ENCODE results near the gene S1PR3. TPM values are rescaled to one million over a fixed set of nuclear protein-coding genes. Genes with fewer than 3 reads are reported as not detected.

S1PR3 gene
- polyA plus RNA-seq, 4 donors: 0.22 to 6.1 (median 3.3) TPM

DNA sequence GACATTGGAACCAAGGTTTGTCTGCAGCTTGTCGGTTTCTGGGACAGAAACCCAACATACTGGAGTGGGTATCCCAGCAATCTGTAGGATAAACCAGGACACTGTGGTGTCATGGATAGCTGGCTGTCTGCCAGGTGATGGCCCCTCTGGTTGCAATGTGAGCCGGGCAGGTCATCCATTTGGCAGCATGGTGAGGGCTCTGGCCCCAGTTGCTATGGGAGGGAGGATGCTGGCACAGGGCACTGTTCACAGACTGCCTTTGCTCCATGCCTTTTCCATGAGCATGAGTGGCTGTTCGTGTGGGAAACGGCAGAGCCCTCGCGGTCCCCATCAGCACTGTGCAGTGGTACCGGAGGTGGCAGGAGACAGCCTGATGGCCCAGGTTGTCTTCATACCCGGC is 6.4 kb downstream of the S1PR3 start:
- H3K27ac ChIP-seq (ENCODE audit: low read depth in 1 of 3, low read length in 2 of 3): no peak overlapping the region
- H3K4me1 ChIP-seq (ENCODE audit: control insufficient read depth in 3 of 3, insufficient read depth in 2 of 3, low read depth in 1 of 3, low read length in 2 of 3): peaks cover 0 to 6% (median 0%) of the 10 kb centered on the region in 3 donors
- DNase-seq (no peak), FAIRE-seq (no peak)
- no peak overlapping the region for H3K4me3 ChIP-seq (ENCODE audit: low read depth in 1 of 3, low read length in 3 of 3)
- no peaks in the 10 kb centered on the region for H3K9me3 ChIP-seq (ENCODE audit: control insufficient read depth in 2 of 2, insufficient read depth in 1 of 2, low read depth in 1 of 2, low read length in 1 of 2)
- H3K36me3 ChIP-seq (ENCODE audit: control insufficient read depth in 3 of 3, insufficient read depth in 2 of 3, low read depth in 1 of 3, low read length in 3 of 3): peaks cover 0 to 19% (median 0%) of the 10 kb centered on the region in 3 donors
- WGBS, 3 donors: 83 to 92% (median 83%) methylated on average over 8 of the region's 8 CpGs
- peaks cover 0 to under 1% (median 0%) of the 10 kb centered on the region in 3 donors for H3K27me3 ChIP-seq (ENCODE audit: control insufficient read depth in 3 of 3, insufficient read depth in 3 of 3, low read length in 3 of 3)

DNA sequence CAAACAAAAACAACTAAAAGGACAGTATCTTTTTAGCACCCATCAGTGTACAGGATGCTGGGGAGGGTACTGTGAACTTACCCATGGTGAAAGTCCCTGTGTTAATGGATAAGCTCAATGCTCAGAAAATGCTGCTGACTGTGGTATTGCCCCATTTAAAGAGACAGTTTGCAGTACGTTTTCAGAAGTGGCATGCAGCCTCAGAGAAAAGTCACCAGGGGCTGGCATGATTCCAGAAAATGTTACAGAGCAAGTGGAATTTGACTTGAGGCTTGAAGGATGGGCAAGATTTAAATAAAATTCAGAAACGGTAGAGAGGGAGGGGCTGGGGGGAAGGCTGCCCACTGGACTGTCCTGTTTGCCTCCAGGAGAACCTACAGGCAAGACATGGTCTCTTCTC is 7.2 kb downstream of the S1PR3 start:
- WGBS, 3 donors: 0 to 15% (median 5%) methylated on average over 2 of the region's 2 CpGs
- no peaks in the 10 kb centered on the region for H3K9me3 ChIP-seq (ENCODE audit: control insufficient read depth in 2 of 2, insufficient read depth in 1 of 2, low read depth in 1 of 2, low read length in 1 of 2)
- no peaks in the 10 kb centered on the region for H3K27me3 ChIP-seq (ENCODE audit: control insufficient read depth in 3 of 3, insufficient read depth in 3 of 3, low read length in 3 of 3)
- no peak overlapping the region for H3K4me3 ChIP-seq (ENCODE audit: low read depth in 1 of 3, low read length in 3 of 3)
- FAIRE-seq (no peak), DNase-seq (no peak)
- H3K36me3 ChIP-seq (ENCODE audit: control insufficient read depth in 3 of 3, insufficient read depth in 2 of 3, low read depth in 1 of 3, low read length in 3 of 3): peaks cover 0 to 23% (median 0%) of the 10 kb centered on the region in 3 donors
- H3K4me1 ChIP-seq (ENCODE audit: control insufficient read depth in 3 of 3, insufficient read depth in 2 of 3, low read depth in 1 of 3, low read length in 2 of 3): peaks cover 0 to 6% (median 0%) of the 10 kb centered on the region in 3 donors
- no peak overlapping the region for H3K27ac ChIP-seq (ENCODE audit: low read depth in 1 of 3, low read length in 2 of 3)

DNA sequence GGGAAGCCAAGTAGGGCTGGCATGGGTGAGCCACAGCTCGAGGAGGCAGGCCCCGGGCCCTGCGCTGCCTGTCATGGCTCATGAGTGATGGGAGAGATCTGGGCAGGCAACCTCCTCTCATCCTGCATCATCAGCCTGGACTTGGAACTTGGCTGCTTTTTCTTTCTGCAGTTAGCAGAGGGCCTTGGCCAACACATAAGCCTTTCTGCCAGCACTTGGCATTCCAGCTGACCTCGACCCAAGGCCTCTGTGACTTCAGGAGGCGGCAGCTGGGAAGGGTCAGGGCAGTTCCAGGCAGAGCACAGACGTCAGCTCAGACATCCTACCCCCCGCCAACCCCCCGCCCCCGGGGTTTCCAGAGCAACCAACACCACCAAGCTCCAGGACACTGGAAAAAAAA is 7.6 kb downstream of the S1PR3 start:
- Histone ChIP-seq H3K36me3 (ENCODE audit: control insufficient read depth in 3 of 3, insufficient read depth in 2 of 3, low read depth in 1 of 3, low read length in 3 of 3) (peaks cover 0 to 23% (median 0%) of the 10 kb centered on the region in 3 donors), H3K9me3 (ENCODE audit: control insufficient read depth in 2 of 2, insufficient read depth in 1 of 2, low read depth in 1 of 2, low read length in 1 of 2) (no peaks in the 10 kb centered on the region), H3K27me3 (ENCODE audit: control insufficient read depth in 3 of 3, insufficient read depth in 3 of 3, low read length in 3 of 3) (no peaks in the 10 kb centered on the region), H3K27ac (ENCODE audit: low read depth in 1 of 3, low read length in 2 of 3) (no peak overlapping the region), H3K4me3 (ENCODE audit: low read depth in 1 of 3, low read length in 3 of 3) (no peak overlapping the region), H3K4me1 (ENCODE audit: control insufficient read depth in 3 of 3, insufficient read depth in 2 of 3, low read depth in 1 of 3, low read length in 2 of 3) (peaks cover 0 to 6% (median 0%) of the 10 kb centered on the region in 3 donors)
- no peak for FAIRE-seq
- no peak for DNase-seq
- 59 to 85% (median 75%) methylated on average over 9 of the region's 9 CpGs for WGBS, 3 donors

DNA sequence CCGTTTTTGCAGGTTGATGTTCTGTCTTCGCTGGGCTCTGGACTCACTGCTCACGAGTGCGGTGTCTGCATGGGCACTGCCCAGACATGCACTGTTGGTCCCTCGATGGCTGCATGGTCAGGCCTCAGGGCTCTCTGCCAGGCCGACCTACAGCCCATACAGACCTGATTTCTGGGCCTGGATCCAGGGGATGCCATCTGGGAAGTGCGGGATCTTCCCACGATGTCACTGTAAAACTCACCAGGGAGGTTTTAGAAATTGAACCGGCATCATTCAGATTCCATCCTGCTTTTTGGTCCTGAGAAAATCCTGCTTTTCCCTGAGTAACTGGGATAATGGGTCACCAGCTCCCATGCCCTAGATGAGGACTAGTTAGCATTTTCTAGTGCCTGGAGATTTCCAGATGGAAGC is 9.1 kb downstream of the S1PR3 start:
- Histone ChIP-seq H3K9me3 (ENCODE audit: control insufficient read depth in 2 of 2, insufficient read depth in 1 of 2, low read depth in 1 of 2, low read length in 1 of 2) (no peaks in the 10 kb centered on the region), H3K27me3 (ENCODE audit: control insufficient read depth in 3 of 3, insufficient read depth in 3 of 3, low read length in 3 of 3) (no peaks in the 10 kb centered on the region), H3K27ac (ENCODE audit: low read depth in 1 of 3, low read length in 2 of 3) (no peak overlapping the region), H3K36me3 (ENCODE audit: control insufficient read depth in 3 of 3, insufficient read depth in 2 of 3, low read depth in 1 of 3, low read length in 3 of 3) (peaks cover 0 to 23% (median 0%) of the 10 kb centered on the region in 3 donors), H3K4me1 (ENCODE audit: control insufficient read depth in 3 of 3, insufficient read depth in 2 of 3, low read depth in 1 of 3, low read length in 2 of 3) (peaks cover 0 to 6% (median 0%) of the 10 kb centered on the region in 3 donors), H3K4me3 (ENCODE audit: low read depth in 1 of 3, low read length in 3 of 3) (no peak overlapping the region)
- no peak for FAIRE-seq
- WGBS, 3 donors: 86 to 89% (median 88%) methylated on average over 9 of the region's 9 CpGs
- no peak for DNase-seq

DNA sequence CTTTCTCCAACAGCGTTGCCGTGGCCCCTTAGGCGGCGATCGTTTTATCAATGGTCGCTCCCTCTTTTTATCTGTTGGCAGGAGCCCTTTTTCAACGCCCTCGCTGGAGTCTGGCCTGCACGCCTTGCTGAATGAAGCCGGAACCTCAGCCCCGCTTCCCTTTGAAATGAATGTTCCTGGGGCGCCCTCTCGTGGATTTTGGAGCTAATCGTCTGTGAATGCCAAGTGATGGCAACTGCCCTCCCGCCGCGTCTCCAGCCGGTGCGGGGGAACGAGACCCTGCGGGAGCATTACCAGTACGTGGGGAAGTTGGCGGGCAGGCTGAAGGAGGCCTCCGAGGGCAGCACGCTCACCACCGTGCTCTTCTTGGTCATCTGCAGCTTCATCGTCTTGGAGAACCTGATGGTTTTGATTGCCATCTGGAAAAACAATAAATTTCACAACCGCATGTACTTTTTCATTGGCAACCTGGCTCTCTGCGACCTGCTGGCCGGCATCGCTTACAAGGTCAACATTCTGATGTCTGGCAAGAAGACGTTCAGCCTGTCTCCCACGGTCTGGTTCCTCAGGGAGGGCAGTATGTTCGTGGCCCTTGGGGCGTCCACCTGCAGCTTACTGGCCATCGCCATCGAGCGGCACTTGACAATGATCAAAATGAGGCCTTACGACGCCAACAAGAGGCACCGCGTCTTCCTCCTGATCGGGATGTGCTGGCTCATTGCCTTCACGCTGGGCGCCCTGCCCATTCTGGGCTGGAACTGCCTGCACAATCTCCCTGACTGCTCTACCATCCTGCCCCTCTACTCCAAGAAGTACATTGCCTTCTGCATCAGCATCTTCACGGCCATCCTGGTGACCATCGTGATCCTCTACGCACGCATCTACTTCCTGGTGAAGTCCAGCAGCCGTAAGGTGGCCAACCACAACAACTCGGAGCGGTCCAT is 10.0 kb downstream of the S1PR3 start:
- FAIRE-seq (no peak), DNase-seq (peak; percentile 85 to 87)
- Histone ChIP-seq H3K4me3 (ENCODE audit: low read depth in 1 of 3, low read length in 3 of 3) (no peak overlapping the region), H3K36me3 (ENCODE audit: control insufficient read depth in 3 of 3, insufficient read depth in 2 of 3, low read depth in 1 of 3, low read length in 3 of 3) (peaks cover 0 to 23% (median 0%) of the 10 kb centered on the region in 3 donors), H3K27ac (ENCODE audit: low read depth in 1 of 3, low read length in 2 of 3) (no peak overlapping the region), H3K27me3 (ENCODE audit: control insufficient read depth in 3 of 3, insufficient read depth in 3 of 3, low read length in 3 of 3) (no peaks in the 10 kb centered on the region), H3K9me3 (ENCODE audit: control insufficient read depth in 2 of 2, insufficient read depth in 1 of 2, low read depth in 1 of 2, low read length in 1 of 2) (no peaks in the 10 kb centered on the region), H3K4me1 (ENCODE audit: control insufficient read depth in 3 of 3, insufficient read depth in 2 of 3, low read depth in 1 of 3, low read length in 2 of 3) (peaks cover 0 to 6% (median 0%) of the 10 kb centered on the region in 3 donors)
- 32 to 38% (median 36%) methylated on average over 52 of the region's 52 CpGs for WGBS, 3 donors

DNA sequence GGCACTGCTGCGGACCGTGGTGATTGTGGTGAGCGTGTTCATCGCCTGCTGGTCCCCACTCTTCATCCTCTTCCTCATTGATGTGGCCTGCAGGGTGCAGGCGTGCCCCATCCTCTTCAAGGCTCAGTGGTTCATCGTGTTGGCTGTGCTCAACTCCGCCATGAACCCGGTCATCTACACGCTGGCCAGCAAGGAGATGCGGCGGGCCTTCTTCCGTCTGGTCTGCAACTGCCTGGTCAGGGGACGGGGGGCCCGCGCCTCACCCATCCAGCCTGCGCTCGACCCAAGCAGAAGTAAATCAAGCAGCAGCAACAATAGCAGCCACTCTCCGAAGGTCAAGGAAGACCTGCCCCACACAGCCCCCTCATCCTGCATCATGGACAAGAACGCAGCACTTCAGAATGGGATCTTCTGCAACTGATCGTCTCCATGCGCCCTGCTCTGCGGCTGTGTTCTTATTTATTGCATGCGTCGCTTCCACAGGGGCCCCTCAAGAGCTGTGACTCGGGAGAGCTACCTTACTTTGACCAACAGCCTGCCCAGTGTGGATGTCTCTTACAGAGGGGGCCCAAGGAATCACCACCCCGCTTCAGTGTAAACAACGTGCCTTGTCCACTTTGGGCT is 10.8 kb downstream of the S1PR3 start:
- no peak for FAIRE-seq
- H3K27ac ChIP-seq (ENCODE audit: low read depth in 1 of 3, low read length in 2 of 3): no peak overlapping the region
- WGBS, 3 donors: 93% methylated on average over 27 of the region's 27 CpGs
- no peaks in the 10 kb centered on the region for H3K27me3 ChIP-seq (ENCODE audit: control insufficient read depth in 3 of 3, insufficient read depth in 3 of 3, low read length in 3 of 3)
- H3K9me3 ChIP-seq (ENCODE audit: control insufficient read depth in 2 of 2, insufficient read depth in 1 of 2, low read depth in 1 of 2, low read length in 1 of 2): no peaks in the 10 kb centered on the region
- H3K36me3 ChIP-seq (ENCODE audit: control insufficient read depth in 3 of 3, insufficient read depth in 2 of 3, low read depth in 1 of 3, low read length in 3 of 3): peaks cover 0 to 19% (median 0%) of the 10 kb centered on the region in 3 donors
- H3K4me1 ChIP-seq (ENCODE audit: control insufficient read depth in 3 of 3, insufficient read depth in 2 of 3, low read depth in 1 of 3, low read length in 2 of 3): peaks cover 0 to 6% (median 0%) of the 10 kb centered on the region in 3 donors
- no peak for DNase-seq
- no peak overlapping the region for H3K4me3 ChIP-seq (ENCODE audit: low read depth in 1 of 3, low read length in 3 of 3)

DNA sequence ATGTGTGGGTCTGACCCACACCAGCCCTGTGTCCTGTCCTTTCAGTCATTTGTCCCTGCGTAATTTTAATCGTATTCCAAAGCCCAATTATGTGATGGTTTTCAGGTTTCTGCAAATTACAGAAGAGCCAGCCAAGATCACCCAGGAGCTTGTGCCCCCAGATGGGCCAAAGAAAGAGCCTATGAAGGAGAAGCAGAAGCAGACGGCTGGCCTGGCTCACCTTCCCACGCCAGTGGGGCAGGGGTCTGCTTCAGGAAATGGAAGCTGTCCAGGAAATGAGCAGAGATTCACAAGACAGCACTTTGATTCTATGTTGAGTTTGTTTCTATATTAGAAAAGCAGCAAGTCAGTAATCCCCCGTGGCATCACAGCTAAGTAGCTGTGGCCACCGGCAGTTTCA is 11.7 kb downstream of the S1PR3 start:
- Histone ChIP-seq H3K36me3 (ENCODE audit: control insufficient read depth in 3 of 3, insufficient read depth in 2 of 3, low read depth in 1 of 3, low read length in 3 of 3) (peaks cover 0 to 19% (median 0%) of the 10 kb centered on the region in 3 donors), H3K4me3 (ENCODE audit: low read depth in 1 of 3, low read length in 3 of 3) (no peak overlapping the region), H3K27me3 (ENCODE audit: control insufficient read depth in 3 of 3, insufficient read depth in 3 of 3, low read length in 3 of 3) (no peaks in the 10 kb centered on the region), H3K9me3 (ENCODE audit: control insufficient read depth in 2 of 2, insufficient read depth in 1 of 2, low read depth in 1 of 2, low read length in 1 of 2) (no peaks in the 10 kb centered on the region), H3K4me1 (ENCODE audit: control insufficient read depth in 3 of 3, insufficient read depth in 2 of 3, low read depth in 1 of 3, low read length in 2 of 3) (peaks cover 0 to 6% (median 0%) of the 10 kb centered on the region in 3 donors), H3K27ac (ENCODE audit: low read depth in 1 of 3, low read length in 2 of 3) (no peak overlapping the region)
- FAIRE-seq (no peak), DNase-seq (no peak)
- WGBS, 3 donors: 89 to 90% (median 89%) methylated on average over 6 of the region's 6 CpGs

DNA sequence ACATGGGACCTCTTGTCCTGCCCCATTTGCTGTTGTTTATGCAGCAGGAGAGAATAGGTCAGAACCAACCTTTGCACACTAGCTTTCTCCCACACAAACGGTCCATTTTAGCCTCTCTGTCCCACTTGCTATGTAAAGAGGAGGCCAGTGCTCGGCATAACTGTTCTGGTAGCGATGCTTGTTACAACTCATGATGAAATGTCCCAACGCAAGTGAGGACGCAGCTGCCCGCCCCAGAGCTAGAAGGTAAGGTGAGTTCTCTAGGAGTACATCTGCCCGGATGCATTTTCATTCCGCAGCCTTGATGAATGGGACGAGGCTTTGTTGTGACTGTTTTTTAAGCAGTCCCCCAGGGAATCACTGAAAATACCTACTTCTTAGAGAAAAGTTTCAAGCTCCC is 14.1 kb downstream of the S1PR3 start:
- no peak overlapping the region for H3K4me3 ChIP-seq (ENCODE audit: low read depth in 1 of 3, low read length in 3 of 3)
- H3K4me1 ChIP-seq (ENCODE audit: control insufficient read depth in 3 of 3, insufficient read depth in 2 of 3, low read depth in 1 of 3, low read length in 2 of 3): peaks cover 0 to 6% (median 0%) of the 10 kb centered on the region in 3 donors
- H3K27ac ChIP-seq (ENCODE audit: low read depth in 1 of 3, low read length in 2 of 3): no peak overlapping the region
- no peak for DNase-seq
- H3K36me3 ChIP-seq (ENCODE audit: control insufficient read depth in 3 of 3, insufficient read depth in 2 of 3, low read depth in 1 of 3, low read length in 3 of 3): peaks cover 0 to 16% (median 0%) of the 10 kb centered on the region in 3 donors
- 86 to 91% (median 87%) methylated on average over 9 of the region's 9 CpGs for WGBS, 3 donors
- no peaks in the 10 kb centered on the region for H3K9me3 ChIP-seq (ENCODE audit: control insufficient read depth in 2 of 2, insufficient read depth in 1 of 2, low read depth in 1 of 2, low read length in 1 of 2)
- H3K27me3 ChIP-seq (ENCODE audit: control insufficient read depth in 3 of 3, insufficient read depth in 3 of 3, low read length in 3 of 3): no peaks in the 10 kb centered on the region
- no peak for FAIRE-seq

All from small intestine (tissue), 7 donors.